HG03442 (cell line): Measurements from ENCODE around the gene TENM3.

Source experiments
- ATAC-seq: cut with Tn5 transposase; IDR thresholded peaks from one replicate; pipeline ENCODE4 v1.9.1; 2021; ENCODE audit warnings: mild to moderate bottlenecking, moderate library complexity; ENCODE audit not compliant: unreplicated experiment

TENM3 gene

GRCh38 chr4:182252220-182252619 is 9.0 kb downstream of the TENM3 start:
- ATAC-seq = no peak

- ATAC-seq = no peak
Measured at GRCh38 chr4:182254026-182254780, 11.0 kb downstream of the TENM3 start.

GRCh38 chr4:182255441-182256190 is 12.4 kb downstream of the TENM3 start:
- ATAC-seq = no peak

GRCh38 chr4:182257016-182257415 is 13.8 kb downstream of the TENM3 start:
- ATAC-seq = no peak

DNA sequence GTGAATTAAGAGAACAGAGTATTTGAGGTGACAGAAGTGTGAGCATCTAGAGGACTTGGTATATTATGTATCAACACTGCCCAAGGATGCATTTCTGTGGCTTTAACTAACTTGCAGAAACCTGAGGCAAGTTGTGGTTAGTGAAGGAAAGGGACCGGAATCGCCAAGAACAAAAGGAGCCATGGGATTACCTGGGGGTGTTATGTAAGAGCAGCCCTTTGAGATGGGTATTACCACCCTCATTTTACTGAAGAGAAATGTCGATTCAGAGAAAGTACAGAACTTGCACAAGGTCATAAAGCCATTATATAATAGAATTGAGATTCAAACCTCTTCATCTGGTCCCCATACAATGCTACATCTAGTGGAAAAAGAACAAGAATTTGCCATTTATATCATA is 14.3 kb downstream of the TENM3 start:
- no peak for ATAC-seq

- no peak for ATAC-seq
Measured at GRCh38 chr4:182258441-182259000, 15.3 kb downstream of the TENM3 start.

GRCh38 chr4:182261651-182262223 is 18.5 kb downstream of the TENM3 start:
- ATAC-seq = no peak

- no peak for ATAC-seq
Measured at GRCh38 chr4:182263562-182263961, 20.4 kb downstream of the TENM3 start.

GRCh38 chr4:182264139-182264752 is 21.0 kb downstream of the TENM3 start:
- no peak for ATAC-seq

DNA sequence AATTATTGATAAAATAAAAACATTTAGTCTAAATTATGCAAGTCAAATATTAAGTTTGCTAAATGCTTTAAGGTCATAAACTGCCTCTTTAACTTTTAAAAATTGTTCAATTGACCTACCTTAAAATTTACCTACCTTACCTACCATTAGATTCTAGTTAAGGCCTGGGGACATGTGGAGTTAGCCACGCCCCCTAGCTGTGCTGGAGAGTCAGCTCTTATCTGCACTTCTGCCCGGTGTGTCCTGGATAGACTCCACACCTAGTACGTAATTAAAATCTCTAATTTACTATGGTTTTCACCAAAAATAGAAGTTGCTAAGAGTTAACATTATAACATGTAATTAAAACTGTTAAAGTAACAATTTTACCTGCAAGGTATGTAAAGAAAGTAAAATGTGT is 22.7 kb downstream of the TENM3 start:
- ATAC-seq = no peak

DNA sequence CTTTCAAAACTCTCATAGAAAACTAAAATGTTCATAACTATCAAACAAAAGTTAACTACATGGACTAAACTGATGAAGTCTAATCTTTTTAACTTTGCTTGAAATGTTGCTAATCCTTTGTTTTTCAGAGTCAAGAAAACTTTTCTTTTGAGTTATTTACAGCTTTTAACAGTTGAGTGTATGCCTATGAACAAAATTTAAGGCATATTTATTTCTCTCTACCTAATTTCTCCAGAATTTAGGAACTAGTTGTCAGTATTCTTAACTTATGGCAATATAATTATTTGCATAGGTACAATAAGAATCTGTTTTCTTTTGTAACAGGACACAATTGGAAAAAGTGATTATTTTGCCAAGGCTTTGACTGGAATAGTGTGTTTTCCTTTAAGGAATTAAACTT is 23.8 kb downstream of the TENM3 start:
- ATAC-seq = no peak

DNA sequence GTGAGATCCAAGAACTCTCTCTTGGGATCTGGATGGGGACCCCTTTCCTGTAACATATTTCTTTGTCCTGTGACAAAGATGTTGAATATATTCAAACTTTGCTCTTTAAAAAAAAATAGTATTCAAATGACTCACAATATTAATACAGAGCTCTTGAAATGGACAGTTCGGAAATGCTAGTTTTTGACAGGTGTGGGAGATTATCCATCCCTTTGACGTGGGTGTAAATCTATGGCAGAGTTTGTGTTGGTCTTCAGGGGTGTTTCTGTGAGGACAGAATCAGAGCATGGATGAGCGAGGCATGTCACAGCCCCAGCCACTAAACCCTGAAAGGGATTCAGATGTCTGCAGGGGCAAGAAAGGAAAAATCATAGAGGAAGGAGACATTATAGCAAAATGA is 25.8 kb downstream of the TENM3 start:
- ATAC-seq = no peak

DNA sequence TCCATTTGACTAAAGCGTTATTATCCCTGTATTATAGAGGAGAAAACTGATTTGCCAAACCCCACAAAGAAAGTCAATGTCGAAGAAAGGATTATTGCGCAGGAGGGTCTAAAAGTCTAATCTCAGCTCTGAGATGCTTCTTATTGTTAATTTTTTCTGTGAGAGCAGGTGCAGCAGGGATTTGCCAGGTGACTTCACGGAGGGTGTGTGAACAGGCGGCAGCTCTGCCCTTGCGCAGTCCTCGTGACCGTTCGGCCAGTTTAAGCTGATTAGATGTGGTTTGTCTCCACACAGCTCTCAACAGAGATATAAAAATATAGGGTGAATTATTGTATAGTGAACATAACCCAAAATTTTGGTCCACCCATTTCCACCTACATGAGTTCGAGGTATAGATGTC is 28.5 kb downstream of the TENM3 start:
- no peak for ATAC-seq

GRCh38 chr4:182272151-182272550 is 28.9 kb downstream of the TENM3 start:
- ATAC-seq = no peak

GRCh38 chr4:182273191-182273935 is 30.2 kb downstream of the TENM3 start:
- ATAC-seq = no peak

GRCh38 chr4:182276210-182277109 is 33.3 kb downstream of the TENM3 start:
- no peak for ATAC-seq

GRCh38 chr4:182277377-182277776 is 34.2 kb downstream of the TENM3 start:
- no peak for ATAC-seq

- no peak for ATAC-seq
Measured at GRCh38 chr4:182278729-182279128, 35.5 kb downstream of the TENM3 start.

DNA sequence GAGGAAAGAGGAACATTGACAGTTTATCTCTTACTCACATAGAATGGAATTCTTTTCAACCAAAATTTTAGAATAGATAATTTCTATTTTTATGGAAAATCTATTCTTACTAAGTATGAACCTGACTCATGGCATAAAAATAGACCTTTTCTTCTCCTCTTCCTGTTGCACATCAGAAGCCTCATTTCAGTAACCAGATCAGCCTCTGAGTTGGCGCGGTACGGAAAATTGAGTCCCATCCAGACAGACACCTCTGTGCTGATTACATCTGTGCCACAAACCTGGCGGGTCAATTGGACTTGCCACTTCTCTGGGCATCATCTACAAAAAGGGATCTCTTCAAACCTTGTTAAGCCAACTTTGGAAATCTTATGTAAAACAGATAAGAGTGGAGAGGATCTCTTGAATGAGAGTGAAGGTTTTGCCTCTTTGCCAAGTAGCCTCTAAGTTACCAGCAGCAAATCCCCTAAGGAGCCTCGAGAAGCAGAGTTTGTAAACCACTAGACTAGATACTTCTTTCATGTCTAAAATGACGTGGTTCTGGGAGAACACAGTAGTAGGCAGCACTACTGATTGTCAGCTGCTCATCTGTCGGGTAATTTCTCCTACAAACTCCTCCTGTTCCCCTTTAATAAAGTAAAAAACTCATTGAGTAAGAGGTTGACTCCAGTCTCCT is 37.4 kb downstream of the TENM3 start:
- ATAC-seq = no peak
